ENCODE results near the gene CD74. TPM values are rescaled to one million over a fixed set of nuclear protein-coding genes. Genes with fewer than 3 reads are reported as not detected.
A peak's percentile ranks its signal among the peaks of the same experiment; 100 is the strongest.

Gene CD74
- total RNA-seq, 1 experiment from 2014 or later, result 19.5 TPM

DNA sequence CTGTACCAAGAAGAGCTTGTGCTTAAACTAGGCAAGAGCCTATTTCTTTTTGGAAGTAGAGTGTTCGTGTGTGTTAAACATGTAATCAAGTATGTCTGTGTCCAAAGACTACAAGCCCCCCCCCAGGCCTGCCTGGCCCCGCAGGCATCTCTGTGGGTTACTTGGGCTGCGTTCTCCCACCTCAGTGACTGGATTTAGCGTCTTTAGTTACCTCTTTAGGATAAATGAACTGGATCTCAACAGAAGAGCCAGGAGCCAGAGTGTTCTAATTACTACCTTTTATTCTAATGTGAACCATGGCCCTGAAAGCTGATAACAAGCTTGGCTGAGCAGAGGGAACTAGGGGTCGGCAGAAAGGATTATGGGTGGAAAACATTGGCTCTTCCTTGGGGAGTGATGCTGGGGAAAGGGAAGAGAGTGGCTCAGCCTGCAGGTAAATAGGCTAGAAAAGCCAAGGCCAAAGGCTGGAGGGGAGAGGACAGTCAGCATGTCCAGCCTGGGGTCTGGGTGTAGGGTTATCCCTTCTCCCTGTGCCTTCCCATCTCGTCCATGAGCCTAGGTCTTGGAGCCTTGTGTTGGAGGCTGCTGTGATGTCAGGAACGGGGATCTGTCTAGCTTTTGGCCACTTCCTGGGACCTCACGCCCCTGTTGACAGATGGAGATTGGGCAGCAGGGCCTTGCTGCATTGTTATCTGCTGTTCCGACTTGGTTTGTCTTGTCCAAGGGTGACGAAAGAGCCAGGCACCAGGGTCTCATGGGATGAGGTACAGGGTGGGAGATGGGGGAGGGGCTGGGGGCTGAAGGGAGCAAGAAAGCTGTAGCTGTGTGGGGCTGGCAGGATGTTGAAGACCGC, 11.1 kb downstream of the CD74 start:
- Histone ChIP-seq H3K4me2 (ENCODE audit: insufficient read depth, insufficient read length, low read length) (no peak overlapping the region), H3K9me3 (ENCODE audit: control insufficient read depth, low read depth, low read length) (no peaks in the 10 kb centered on the region), H2BK20ac (ENCODE audit: low read depth, low read length, poor library complexity, severe bottlenecking) (no peak overlapping the region), H3K79me1 (ENCODE audit: insufficient read depth, low read depth, low read length, poor library complexity, severe bottlenecking) (no peaks in the 10 kb centered on the region), H4K20me1 (ENCODE audit: control insufficient read depth, insufficient read depth, insufficient read length) (peaks cover 2% of the 10 kb centered on the region), H3K14ac (ENCODE audit: insufficient read depth, low read length) (no peak overlapping the region; the same call in 1 of the 2 replicates), H3K23ac (ENCODE audit: insufficient read length, low read depth, low read length) (no peak overlapping the region), H3K4me1 (ENCODE audit: insufficient read depth, low read length) (no peaks in the 10 kb centered on the region), H3K27ac (ENCODE audit: insufficient read length, low read depth, low read length) (no peak overlapping the region), H3K56ac (ENCODE audit: insufficient read length, low read depth, low read length) (no peak overlapping the region), H4K91ac (ENCODE audit: insufficient read length, low read depth, low read length) (no peak overlapping the region), H2BK120ac (ENCODE audit: low read depth, low read length, poor library complexity, severe bottlenecking) (no peak overlapping the region), H3T11ph (ENCODE audit: low read length) (no peak overlapping the region), H3K23me2 (ENCODE audit: insufficient read length, low read depth, low read length, poor library complexity, severe bottlenecking) (no peaks in the 10 kb centered on the region), H3K4ac (ENCODE audit: low read depth, low read length) (no peak overlapping the region), H2BK5ac (ENCODE audit: insufficient read length, low read length) (no peak overlapping the region), H2AK5ac (ENCODE audit: insufficient read length, low read length) (no peak overlapping the region), H3K18ac (ENCODE audit: insufficient read length, low read depth, low read length) (no peak overlapping the region), H3K9ac (ENCODE audit: extremely low read depth, insufficient read length, low read length) (no peak overlapping the region), H2BK12ac (ENCODE audit: insufficient read length, low read depth, low read length) (no peak overlapping the region), H3K27me3 (ENCODE audit: insufficient read depth, low read length) (no peaks in the 10 kb centered on the region), H2BK15ac (ENCODE audit: low read depth, low read length) (no peak overlapping the region), H3K79me2 (ENCODE audit: insufficient read depth, low read length) (no peaks in the 10 kb centered on the region), H2AFZ (ENCODE audit: low read length) (no peak overlapping the region), H4K5ac (ENCODE audit: insufficient read length, low read depth, low read length) (no peak overlapping the region), H4K8ac (replicated peaks; ENCODE audit: insufficient read length, low read depth, low read length) (no peak overlapping the region)
- no peaks in the 10 kb centered on the region for H3K4me1 Mint-ChIP-seq
- TF ChIP-seq, protein P1, sequence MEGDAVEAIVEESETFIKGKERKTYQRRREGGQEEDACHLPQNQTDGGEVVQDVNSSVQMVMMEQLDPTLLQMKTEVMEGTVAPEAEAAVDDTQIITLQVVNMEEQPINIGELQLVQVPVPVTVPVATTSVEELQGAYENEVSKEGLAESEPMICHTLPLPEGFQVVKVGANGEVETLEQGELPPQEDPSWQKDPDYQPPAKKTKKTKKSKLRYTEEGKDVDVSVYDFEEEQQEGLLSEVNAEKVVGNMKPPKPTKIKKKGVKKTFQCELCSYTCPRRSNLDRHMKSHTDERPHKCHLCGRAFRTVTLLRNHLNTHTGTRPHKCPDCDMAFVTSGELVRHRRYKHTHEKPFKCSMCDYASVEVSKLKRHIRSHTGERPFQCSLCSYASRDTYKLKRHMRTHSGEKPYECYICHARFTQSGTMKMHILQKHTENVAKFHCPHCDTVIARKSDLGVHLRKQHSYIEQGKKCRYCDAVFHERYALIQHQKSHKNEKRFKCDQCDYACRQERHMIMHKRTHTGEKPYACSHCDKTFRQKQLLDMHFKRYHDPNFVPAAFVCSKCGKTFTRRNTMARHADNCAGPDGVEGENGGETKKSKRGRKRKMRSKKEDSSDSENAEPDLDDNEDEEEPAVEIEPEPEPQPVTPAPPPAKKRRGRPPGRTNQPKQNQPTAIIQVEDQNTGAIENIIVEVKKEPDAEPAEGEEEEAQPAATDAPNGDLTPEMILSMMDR (conservative IDR thresholded peaks at IDR 0.05), result no peak
- H3K27me3 Mint-ChIP-seq (ENCODE audit: low read depth), result no peaks in the 10 kb centered on the region
- H3K4me3 Mint-ChIP-seq, result no peak overlapping the region
- no CpG with 5 or more reads among the region's 11 CpGs for WGBS (ENCODE audit: extremely low coverage, insufficient read length, low lambda C conversion rate)
- no peaks in the 10 kb centered on the region; a peak in 1 of 5 replicates for H3K9me3 Mint-ChIP-seq
- H3K36me3 Mint-ChIP-seq (ENCODE audit: insufficient read depth in 1 of 3, low read depth in 3 of 3), result peaks cover 36 to 60% (median 50%) of the 10 kb centered on the region in 3 experiments
- no peak for DNase-seq
- peak overlapping the region; percentile 48 to 91 (median 63); a peak in 4 of 7 replicates for H3K27ac Mint-ChIP-seq
